ENCODE data around the gene MBNL1. TPM values are rescaled to one million over a fixed set of nuclear protein-coding genes. Genes with fewer than 3 reads are reported as not detected.

The MBNL1 gene
- total RNA-seq, 1 experiment from 2014 or later: 200 TPM

GRCh38 chr3:152445212-152445611 is 176.5 kb downstream of the MBNL1 start:
- BruUV-seq (replicated peaks): no TSS peak
- Histone ChIP-seq H3K4me2 (ENCODE audit: low read length) (no peak overlapping the region), H3K9ac (ENCODE audit: low read length) (no peak overlapping the region), H3K9me2 (ENCODE audit: insufficient read depth) (no peaks in the 10 kb centered on the region), H3K27me3 (ENCODE audit: insufficient read depth, low read length) (no peaks in the 10 kb centered on the region), H3K27ac (ENCODE audit: low read depth, low read length) (no peak overlapping the region), H3K9me3 (ENCODE audit: control insufficient read depth in 1 of 2, insufficient read depth in 1 of 2, low read depth in 1 of 2, low read length in 2 of 2) (no peaks in the 10 kb centered on the region), H3K79me2 (ENCODE audit: insufficient read depth, low read length) (peaks cover 84% of the 10 kb centered on the region), H2AFZ (ENCODE audit: low read depth, low read length, poor library complexity, severe bottlenecking) (no peak overlapping the region), H3K36me3 (ENCODE audit: control insufficient read depth in 1 of 2, insufficient read depth in 2 of 2, low read length in 2 of 2) (peaks cover 6 to 14% of the 10 kb centered on the region in 2 experiments), H3K4me3 (replicated peaks in 1 of 2; ENCODE audit: low read depth in 1 of 2, low read length in 2 of 2) (no peak overlapping the region), H3K4me1 (ENCODE audit: control insufficient read depth in 1 of 2, insufficient read depth in 2 of 2, low read length in 2 of 2) (peaks cover 8 to 12% of the 10 kb centered on the region in 2 experiments; a peak in 3 of 4 replicates), H4K20me1 (ENCODE audit: insufficient read depth) (peaks cover 13% of the 10 kb centered on the region; the same call in 1 of the 2 replicates)
- TF ChIP-seq POLR2AphosphoS5 (IDR thresholded peaks at IDR 0.05; ENCODE audit: low read depth, low read length) (no peak), MAX (IDR thresholded peaks at IDR 0.05) (no peak), JUND (IDR thresholded peaks at IDR 0.05) (no peak), POLR2A (IDR thresholded peaks at IDR 0.05; ENCODE audit: borderline replicate concordance, extremely low read depth, insufficient read depth, insufficient read length) (no peak), ELF1 (IDR thresholded peaks at IDR 0.05; ENCODE audit: borderline replicate concordance, low read depth) (no peak), CBX3 (IDR thresholded peaks at IDR 0.05; ENCODE audit: low read depth) (no peak), SP1 (IDR thresholded peaks at IDR 0.05; ENCODE audit: low read depth) (no peak), SIN3A (IDR thresholded peaks at IDR 0.05; ENCODE audit: low read depth) (no peak), ZFX (IDR thresholded peaks at IDR 0.05) (no peak), EZH2phosphoT487 (IDR thresholded peaks at IDR 0.05; ENCODE audit: borderline replicate concordance) (no peak), CEBPB (IDR thresholded peaks at IDR 0.05; ENCODE audit: low read depth) (no peak), SRF (IDR thresholded peaks at IDR 0.05; ENCODE audit: low read depth) (no peak), ATF3 (IDR thresholded peaks at IDR 0.05) (no peak), EZH2 (IDR thresholded peaks at IDR 0.05) (no peak), FOSL1 (IDR thresholded peaks at IDR 0.05; ENCODE audit: low read depth) (no peak), ZNF274 (IDR thresholded peaks at IDR 0.05; ENCODE audit: low read depth, low read length) (no peak), EGR1 (IDR thresholded peaks at IDR 0.05; ENCODE audit: low read depth) (no peak)
- TF ChIP-seq, protein P1, sequence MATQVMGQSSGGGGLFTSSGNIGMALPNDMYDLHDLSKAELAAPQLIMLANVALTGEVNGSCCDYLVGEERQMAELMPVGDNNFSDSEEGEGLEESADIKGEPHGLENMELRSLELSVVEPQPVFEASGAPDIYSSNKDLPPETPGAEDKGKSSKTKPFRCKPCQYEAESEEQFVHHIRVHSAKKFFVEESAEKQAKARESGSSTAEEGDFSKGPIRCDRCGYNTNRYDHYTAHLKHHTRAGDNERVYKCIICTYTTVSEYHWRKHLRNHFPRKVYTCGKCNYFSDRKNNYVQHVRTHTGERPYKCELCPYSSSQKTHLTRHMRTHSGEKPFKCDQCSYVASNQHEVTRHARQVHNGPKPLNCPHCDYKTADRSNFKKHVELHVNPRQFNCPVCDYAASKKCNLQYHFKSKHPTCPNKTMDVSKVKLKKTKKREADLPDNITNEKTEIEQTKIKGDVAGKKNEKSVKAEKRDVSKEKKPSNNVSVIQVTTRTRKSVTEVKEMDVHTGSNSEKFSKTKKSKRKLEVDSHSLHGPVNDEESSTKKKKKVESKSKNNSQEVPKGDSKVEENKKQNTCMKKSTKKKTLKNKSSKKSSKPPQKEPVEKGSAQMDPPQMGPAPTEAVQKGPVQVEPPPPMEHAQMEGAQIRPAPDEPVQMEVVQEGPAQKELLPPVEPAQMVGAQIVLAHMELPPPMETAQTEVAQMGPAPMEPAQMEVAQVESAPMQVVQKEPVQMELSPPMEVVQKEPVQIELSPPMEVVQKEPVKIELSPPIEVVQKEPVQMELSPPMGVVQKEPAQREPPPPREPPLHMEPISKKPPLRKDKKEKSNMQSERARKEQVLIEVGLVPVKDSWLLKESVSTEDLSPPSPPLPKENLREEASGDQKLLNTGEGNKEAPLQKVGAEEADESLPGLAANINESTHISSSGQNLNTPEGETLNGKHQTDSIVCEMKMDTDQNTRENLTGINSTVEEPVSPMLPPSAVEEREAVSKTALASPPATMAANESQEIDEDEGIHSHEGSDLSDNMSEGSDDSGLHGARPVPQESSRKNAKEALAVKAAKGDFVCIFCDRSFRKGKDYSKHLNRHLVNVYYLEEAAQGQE (IDR thresholded peaks at IDR 0.05; ENCODE audit: low read depth): no peak
- TF ChIP-seq, protein P2, sequence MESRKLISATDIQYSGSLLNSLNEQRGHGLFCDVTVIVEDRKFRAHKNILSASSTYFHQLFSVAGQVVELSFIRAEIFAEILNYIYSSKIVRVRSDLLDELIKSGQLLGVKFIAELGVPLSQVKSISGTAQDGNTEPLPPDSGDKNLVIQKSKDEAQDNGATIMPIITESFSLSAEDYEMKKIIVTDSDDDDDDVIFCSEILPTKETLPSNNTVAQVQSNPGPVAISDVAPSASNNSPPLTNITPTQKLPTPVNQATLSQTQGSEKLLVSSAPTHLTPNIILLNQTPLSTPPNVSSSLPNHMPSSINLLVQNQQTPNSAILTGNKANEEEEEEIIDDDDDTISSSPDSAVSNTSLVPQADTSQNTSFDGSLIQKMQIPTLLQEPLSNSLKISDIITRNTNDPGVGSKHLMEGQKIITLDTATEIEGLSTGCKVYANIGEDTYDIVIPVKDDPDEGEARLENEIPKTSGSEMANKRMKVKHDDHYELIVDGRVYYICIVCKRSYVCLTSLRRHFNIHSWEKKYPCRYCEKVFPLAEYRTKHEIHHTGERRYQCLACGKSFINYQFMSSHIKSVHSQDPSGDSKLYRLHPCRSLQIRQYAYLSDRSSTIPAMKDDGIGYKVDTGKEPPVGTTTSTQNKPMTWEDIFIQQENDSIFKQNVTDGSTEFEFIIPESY (IDR thresholded peaks at IDR 0.05; ENCODE audit: extremely low read depth, insufficient replicate concordance, low read length): no peak
- TF ChIP-seq, protein P3, sequence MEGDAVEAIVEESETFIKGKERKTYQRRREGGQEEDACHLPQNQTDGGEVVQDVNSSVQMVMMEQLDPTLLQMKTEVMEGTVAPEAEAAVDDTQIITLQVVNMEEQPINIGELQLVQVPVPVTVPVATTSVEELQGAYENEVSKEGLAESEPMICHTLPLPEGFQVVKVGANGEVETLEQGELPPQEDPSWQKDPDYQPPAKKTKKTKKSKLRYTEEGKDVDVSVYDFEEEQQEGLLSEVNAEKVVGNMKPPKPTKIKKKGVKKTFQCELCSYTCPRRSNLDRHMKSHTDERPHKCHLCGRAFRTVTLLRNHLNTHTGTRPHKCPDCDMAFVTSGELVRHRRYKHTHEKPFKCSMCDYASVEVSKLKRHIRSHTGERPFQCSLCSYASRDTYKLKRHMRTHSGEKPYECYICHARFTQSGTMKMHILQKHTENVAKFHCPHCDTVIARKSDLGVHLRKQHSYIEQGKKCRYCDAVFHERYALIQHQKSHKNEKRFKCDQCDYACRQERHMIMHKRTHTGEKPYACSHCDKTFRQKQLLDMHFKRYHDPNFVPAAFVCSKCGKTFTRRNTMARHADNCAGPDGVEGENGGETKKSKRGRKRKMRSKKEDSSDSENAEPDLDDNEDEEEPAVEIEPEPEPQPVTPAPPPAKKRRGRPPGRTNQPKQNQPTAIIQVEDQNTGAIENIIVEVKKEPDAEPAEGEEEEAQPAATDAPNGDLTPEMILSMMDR (IDR thresholded peaks at IDR 0.05 in 2 of 3, conservative IDR thresholded peaks at IDR 0.05 in 1 of 3; ENCODE audit: borderline replicate concordance in 1 of 3, insufficient read depth in 1 of 3, low read depth in 2 of 3, low read length in 2 of 3): no peak
- RAD21 ChIA-PET (ENCODE audit: low non-redundant PET in 1 of 2, low total read pairs in 2 of 2, uncharacterized antibody in 2 of 2, unreplicated experiment in 2 of 2): no interaction called here
- ATAC-seq: no peak
- POLR2A ChIA-PET: no interaction called here
- intact Hi-C loops (cut with micrococcal nuclease): loop anchor here (2.0 kb wide), 2 partner anchors 262 to 372 kb away; no protein-coding TSS in a partner anchor
- DNase-seq (ENCODE audit: low read depth, low spot score): no peak
- CTCF ChIA-PET: no interaction called here
